BLaER1 treated with 17β-estradiol and CSF1 and Interleukin-3, amounts not matched to agents 10 nM and 100 nM (cell line): ENCODE data around the gene MYADM.
"Not testable (repeated sequence)": the region's sequence is repeated elsewhere in the genome, so short reads cannot be mapped to it uniquely, and the experiment has no call there.

ENCODE experiments used
- H3K27ac ChIP-seq, 11 experiments: shearing (Covaris generic); formaldehyde crosslinking; 2 replicates each; pipeline ENCODE4 v1.8.1; 2022
- H3K27me3 ChIP-seq, 11 experiments: shearing (Covaris generic); formaldehyde crosslinking; 2 replicates each; pipeline ENCODE4 v1.8.1; 2022
- H3K36me3 ChIP-seq, 11 experiments: shearing (Covaris generic); formaldehyde crosslinking; 2 replicates each; pipeline ENCODE4 v1.8.1; 2022
- H3K4me1 ChIP-seq, 10 experiments: shearing (Covaris generic); formaldehyde crosslinking; 2 replicates each; pipeline ENCODE4 v1.8.1; 2022
- H3K4me2 ChIP-seq, 11 experiments: shearing (Covaris generic); formaldehyde crosslinking; 2 replicates each; pipeline ENCODE4 v1.8.1; 2022
- H3K4me3 ChIP-seq, 10 experiments: shearing (Covaris generic); formaldehyde crosslinking; 2 replicates each; pipeline ENCODE4 v1.8.1; 2022
- H3K9ac ChIP-seq, 11 experiments: shearing (Covaris generic); formaldehyde crosslinking; 2 replicates each; pipeline ENCODE4 v1.8.1; 2022
- H3K9me3 ChIP-seq, 11 experiments: shearing (Covaris generic); formaldehyde crosslinking; replicated peaks in 1 of 11; 2 replicates each; pipeline ENCODE4 v1.8.1; 2022
- H4K20me1 ChIP-seq, 11 experiments: shearing (Covaris generic); formaldehyde crosslinking; 2 replicates each; pipeline ENCODE4 v1.8.1; 2022
- Cebpa-rat ChIP-seq, 11 experiments: shearing (Covaris generic); IDR thresholded peaks; 2 replicates each; pipeline ENCODE4 v1.8.1; 2022

Gene MYADM

DNA sequence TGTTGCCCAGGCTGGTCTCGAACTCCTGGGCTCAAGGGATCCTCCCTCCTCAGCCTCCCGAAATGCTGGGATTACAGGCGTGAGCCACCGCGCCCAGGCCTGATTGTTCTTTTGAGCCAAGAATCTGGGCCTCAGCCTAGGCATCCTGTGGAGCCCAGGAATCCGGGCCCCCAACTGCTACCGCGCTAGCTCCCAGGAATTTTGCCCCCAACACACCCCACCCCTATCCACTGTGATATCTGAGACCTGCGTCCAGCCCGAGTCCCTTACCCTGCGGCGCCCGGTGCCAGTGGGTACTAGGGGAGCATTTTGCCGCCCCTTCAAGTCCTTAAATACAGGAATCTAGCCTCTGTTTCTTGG is 838 bp upstream of the MYADM start:
- peak overlapping the region; percentile 75 to 99 (median 87) for H3K9ac ChIP-seq

DNA sequence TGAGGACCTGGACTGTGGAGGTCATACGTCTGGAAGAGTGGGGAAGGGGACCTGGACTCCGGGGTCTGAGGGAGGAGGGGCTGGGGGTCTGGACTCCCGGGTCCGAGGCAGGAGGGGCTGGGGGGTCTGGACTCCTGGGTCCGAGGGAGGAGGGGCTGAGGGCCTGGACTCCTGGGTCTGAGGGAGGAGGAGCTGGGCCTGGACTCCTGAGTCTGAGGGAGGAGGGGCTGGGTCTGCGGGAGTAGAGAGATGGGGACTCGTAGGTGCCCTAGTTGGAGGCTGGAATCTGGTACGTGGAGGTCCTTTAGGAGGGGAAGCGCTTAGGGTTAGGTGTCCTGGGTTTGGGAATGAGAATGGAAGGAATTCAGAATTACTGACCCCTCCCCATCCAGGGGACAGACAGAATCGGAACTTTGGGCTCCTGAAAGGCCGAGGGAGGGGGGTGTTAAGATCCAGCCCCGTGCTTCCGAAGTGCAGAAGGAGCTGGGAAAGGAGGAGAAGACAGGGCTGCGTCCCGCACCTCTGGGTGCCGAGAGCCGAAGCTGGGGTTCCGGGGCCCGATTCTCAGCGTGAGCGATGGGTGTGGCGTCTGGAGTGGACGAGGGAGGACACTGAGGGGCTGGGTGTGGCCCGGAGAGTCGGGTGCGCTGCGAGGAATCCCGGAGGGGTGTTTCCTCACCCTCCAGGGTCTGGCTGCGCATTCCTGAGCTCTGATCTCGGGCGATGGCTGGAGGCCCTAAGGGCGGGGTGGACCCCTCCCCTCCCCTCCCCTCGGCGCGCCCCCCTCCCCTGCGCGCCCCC is 608 bp downstream of the MYADM start:
- peaks cover 21 to 44% (median 30%) of the 10 kb centered on the region in 11 experiments; a peak in 21 of 22 replicates for H4K20me1 ChIP-seq
- no peaks in the 10 kb centered on the region for H3K27me3 ChIP-seq
- peak overlapping the region; percentile 70 to 100 (median 95) for H3K4me2 ChIP-seq
- peak overlapping the region; percentile 76 to 99 (median 92) for H3K4me3 ChIP-seq
- H3K36me3 ChIP-seq = peaks cover 9 to 27% (median 18%) of the 10 kb centered on the region in 11 experiments
- peak overlapping the region; percentile 93 to 100 (median 96) for H3K9ac ChIP-seq
- H3K9me3 ChIP-seq = no peaks in the 10 kb centered on the region
- H3K27ac ChIP-seq = peak overlapping the region; percentile 95 to 100 (median 97)
- peaks cover 51 to 63% (median 59%) of the 10 kb centered on the region in 10 experiments for H3K4me1 ChIP-seq
- no peak for TF ChIP-seq Cebpa-rat (IDR thresholded peaks at IDR 0.05)

More for the DNA sequence above, 838 bp upstream of the MYADM start:
- Histone ChIP-seq H3K9me3 (no peaks in the 10 kb centered on the region), H4K20me1 (peaks cover 8 to 30% (median 16%) of the 10 kb centered on the region in 11 experiments; a peak in 14 of 22 replicates), H3K27me3 (no peaks in the 10 kb centered on the region), H3K36me3 (peaks cover 0 to 12% (median 4%) of the 10 kb centered on the region in 11 experiments; a peak in 10 of 22 replicates), H3K4me3 (peak overlapping the region; percentile 55 to 73 (median 64)), H3K4me2 (peak overlapping the region; percentile 85 to 99 (median 97)), H3K4me1 (peaks cover 36 to 50% (median 45%) of the 10 kb centered on the region in 10 experiments), H3K27ac (peak overlapping the region; percentile 85 to 100 (median 93))
- TF ChIP-seq Cebpa-rat (IDR thresholded peaks at IDR 0.05) = no peak

DNA sequence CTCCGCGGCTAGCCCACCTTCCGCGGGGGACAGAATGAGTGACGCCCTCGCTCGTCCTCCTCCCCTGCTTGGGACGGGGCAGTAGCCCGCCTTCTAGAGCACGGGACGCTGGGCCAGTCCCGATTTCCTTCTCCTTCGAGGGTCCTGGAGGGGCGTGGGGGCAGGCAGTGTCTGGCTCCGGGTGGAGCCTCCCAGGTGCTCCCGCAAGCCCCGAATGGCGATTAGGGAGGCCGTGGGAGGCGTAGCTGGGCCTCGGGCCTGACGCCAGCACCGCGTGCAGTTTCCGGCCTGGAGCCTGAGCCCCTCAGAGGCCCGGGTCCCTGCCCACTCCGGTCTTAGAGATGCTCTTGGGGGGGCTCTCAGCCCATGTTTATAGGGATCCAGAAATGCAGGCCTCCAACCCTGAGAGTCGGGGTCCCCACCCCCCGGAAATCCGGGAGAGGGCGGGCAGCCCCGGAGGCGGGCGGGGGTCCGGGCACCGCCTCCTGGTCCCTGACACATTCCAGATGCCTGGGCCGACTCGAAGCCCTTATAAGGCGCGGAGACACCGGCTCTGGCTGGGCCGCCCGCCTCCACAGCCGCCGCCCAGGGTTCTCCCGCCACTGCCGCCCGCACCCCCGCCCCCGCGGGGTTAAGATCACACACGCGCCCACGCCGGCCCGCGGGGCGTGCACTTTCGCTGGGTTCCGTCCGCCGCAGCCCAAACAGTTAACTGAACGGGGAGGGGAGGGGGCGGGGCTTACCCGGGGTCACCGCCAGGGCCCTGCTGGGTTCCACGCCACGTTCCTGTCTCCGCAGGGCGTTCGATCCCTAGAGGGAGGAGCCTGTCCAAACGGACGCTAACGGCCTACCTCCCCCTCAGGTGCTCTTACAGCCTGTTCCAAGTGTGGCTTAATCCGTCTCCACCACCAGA is 1.5 kb downstream of the MYADM start:
- peaks cover 59 to 69% (median 65%) of the 10 kb centered on the region in 10 experiments for H3K4me1 ChIP-seq
- peak overlapping the region; percentile 76 to 99 (median 92) for H3K4me3 ChIP-seq
- peak overlapping the region; percentile 95 to 100 (median 97) for H3K27ac ChIP-seq
- peaks cover 30 to 53% (median 39%) of the 10 kb centered on the region in 11 experiments for H4K20me1 ChIP-seq
- no peak for TF ChIP-seq Cebpa-rat (IDR thresholded peaks at IDR 0.05)
- peaks cover 17 to 35% (median 27%) of the 10 kb centered on the region in 11 experiments for H3K36me3 ChIP-seq
- peak overlapping the region; percentile 93 to 100 (median 96) for H3K9ac ChIP-seq
- no peaks in the 10 kb centered on the region for H3K9me3 ChIP-seq
- no peaks in the 10 kb centered on the region for H3K27me3 ChIP-seq
- peak overlapping the region; percentile 70 to 100 (median 95) for H3K4me2 ChIP-seq

DNA sequence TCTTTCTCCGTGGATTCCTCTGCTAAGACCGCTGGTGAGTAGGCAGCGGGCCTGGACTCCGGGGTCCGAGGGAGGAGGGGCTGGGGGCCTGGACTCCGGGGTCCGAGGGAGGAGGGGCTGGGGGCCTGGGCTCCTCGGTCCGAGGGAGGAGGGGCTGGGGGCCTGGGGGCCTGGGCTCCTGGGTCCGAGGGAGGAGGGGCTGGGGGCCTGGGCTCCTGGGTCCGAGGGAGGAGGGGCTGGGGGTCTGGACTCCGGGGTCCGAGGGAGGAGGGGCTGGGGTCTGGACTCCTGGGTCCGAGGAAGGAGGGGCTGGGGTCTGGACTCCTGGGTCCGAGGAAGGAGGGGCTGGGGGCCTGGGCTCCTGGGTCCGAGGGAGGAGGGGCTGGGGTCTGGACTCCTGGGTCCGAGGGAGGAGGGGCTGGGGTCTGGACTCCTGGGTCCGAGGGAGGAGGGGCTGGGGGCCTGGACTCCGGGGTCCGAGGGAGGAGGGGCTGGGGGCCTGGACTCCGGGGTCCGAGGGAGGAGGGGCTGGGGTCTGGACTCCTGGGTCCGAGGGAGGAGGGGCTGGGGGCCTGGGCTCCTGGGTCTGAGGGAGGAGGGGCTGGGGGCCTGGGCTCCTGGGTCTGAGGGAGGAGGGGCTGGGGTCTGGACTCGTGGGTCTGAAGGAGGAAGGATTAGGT is 2.3 kb downstream of the MYADM start:
- Histone ChIP-seq H3K4me1 (peaks cover 62 to 71% (median 68%) of the 10 kb centered on the region in 10 experiments), H3K4me2 (peak overlapping the region; percentile 92 to 100 (median 97)), H4K20me1 (peaks cover 36 to 61% (median 47%) of the 10 kb centered on the region in 11 experiments), H3K36me3 (peaks cover 25 to 43% (median 35%) of the 10 kb centered on the region in 11 experiments), H3K4me3 (peak overlapping the region; percentile 76 to 99 (median 92)), H3K27ac (peak overlapping the region; percentile 95 to 100 (median 97); a peak in 21 of 22 replicates), H3K9ac (peak overlapping the region; percentile 93 to 100 (median 96))
- H3K9me3 ChIP-seq, H3K27me3 ChIP-seq: not testable (repeated sequence)

DNA sequence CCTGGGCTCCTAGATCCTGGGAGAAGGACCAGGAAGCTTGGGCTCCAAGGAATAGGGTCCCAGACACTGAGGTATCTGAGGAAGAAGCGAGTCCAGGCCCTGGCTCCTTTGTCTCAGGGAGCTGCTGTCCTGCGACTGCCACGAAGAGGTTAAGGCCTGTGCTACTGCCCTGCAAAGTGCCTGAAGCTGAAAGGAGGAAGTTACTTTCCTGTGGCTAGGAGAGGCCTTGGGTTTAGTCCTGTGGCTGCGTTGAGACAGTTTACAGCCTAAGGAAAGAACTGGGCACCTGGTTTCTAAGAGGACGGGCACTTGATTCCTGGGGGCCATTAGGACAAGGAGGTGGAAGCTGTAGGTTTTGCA is 2.8 kb downstream of the MYADM start:
- TF ChIP-seq Cebpa-rat (IDR thresholded peaks at IDR 0.05) = no peak
- H3K4me3 ChIP-seq = peak overlapping the region; percentile 76 to 99 (median 92)
- no peaks in the 10 kb centered on the region for H3K9me3 ChIP-seq
- H3K27me3 ChIP-seq = no peaks in the 10 kb centered on the region
- peaks cover 28 to 48% (median 40%) of the 10 kb centered on the region in 11 experiments for H3K36me3 ChIP-seq
- peak overlapping the region; percentile 41 to 100 (median 96) for H3K9ac ChIP-seq
- H3K27ac ChIP-seq = peak overlapping the region; percentile 27 to 100 (median 97); a peak in 21 of 22 replicates
- peak overlapping the region; percentile 81 to 100 (median 96) for H3K4me2 ChIP-seq
- peaks cover 62 to 71% (median 68%) of the 10 kb centered on the region in 10 experiments for H3K4me1 ChIP-seq
- peaks cover 36 to 66% (median 52%) of the 10 kb centered on the region in 11 experiments for H4K20me1 ChIP-seq

DNA sequence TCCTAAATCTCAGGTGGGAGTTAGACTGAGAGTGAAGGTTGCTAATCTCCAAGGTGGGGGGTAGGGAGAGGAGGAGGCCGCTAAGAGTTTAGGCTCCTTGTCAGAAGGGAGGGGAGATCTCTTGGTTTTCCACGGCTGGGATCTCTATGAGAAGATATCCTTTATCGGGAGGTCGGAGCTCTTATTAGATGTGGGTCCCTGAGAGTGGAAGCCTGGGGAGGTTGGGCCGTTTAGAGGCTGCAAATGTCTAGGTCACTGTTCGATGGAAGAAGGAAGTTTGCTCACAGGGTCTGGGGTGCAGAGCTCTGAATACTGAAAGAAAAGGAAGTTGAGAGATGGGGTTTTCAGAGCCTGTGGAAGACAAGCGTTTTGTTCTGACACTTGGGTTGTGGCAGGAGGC is 3.8 kb downstream of the MYADM start:
- H3K9me3 ChIP-seq = no peaks in the 10 kb centered on the region
- peaks cover 67 to 71% (median 68%) of the 10 kb centered on the region in 10 experiments for H3K4me1 ChIP-seq
- H3K27me3 ChIP-seq = no peaks in the 10 kb centered on the region
- peak overlapping the region; percentile 81 to 100 (median 96) for H3K4me2 ChIP-seq
- peak overlapping the region in 10 of 11 experiments; percentile 56 to 100 (median 97); a peak in 20 of 22 replicates for H3K27ac ChIP-seq
- H3K36me3 ChIP-seq = peaks cover 31 to 58% (median 50%) of the 10 kb centered on the region in 11 experiments
- H4K20me1 ChIP-seq = peaks cover 37 to 76% (median 62%) of the 10 kb centered on the region in 11 experiments
- H3K9ac ChIP-seq = peak overlapping the region; percentile 41 to 100 (median 96); a peak in 21 of 22 replicates
- no peak for TF ChIP-seq Cebpa-rat (IDR thresholded peaks at IDR 0.05)
- peak overlapping the region; percentile 76 to 99 (median 92) for H3K4me3 ChIP-seq

DNA sequence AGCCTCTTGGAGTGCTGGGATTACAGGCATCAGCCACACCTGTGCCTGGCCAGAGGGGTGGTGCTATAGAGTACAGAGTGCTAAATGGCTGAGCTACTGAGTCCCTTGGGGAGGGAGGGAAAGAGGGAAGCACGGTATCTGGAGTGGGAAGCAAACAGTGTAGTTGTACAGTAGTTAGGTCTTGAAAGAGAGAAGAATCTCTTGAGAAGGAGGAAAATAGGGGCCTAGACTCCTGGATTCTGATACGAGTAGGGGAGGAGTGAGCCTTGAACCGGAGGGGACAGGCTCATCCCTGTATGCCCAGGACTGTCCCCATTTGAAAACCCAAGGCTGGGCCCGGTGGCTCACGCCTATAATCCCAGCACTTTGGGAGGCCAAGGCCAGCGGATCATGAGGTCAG is 5.1 kb downstream of the MYADM start:
- Histone ChIP-seq H4K20me1 (peaks cover 46 to 86% (median 71%) of the 10 kb centered on the region in 11 experiments), H3K4me1 (peaks cover 69 to 75% (median 72%) of the 10 kb centered on the region in 10 experiments), H3K4me3 (peak overlapping the region in 7 of 10 experiments; percentile 89 to 99 (median 95); a peak in 10 of 20 replicates), H3K27ac (peak overlapping the region in 10 of 11 experiments; percentile 5 to 100 (median 96); a peak in 17 of 22 replicates), H3K9me3 (no peaks in the 10 kb centered on the region), H3K36me3 (peaks cover 31 to 66% (median 55%) of the 10 kb centered on the region in 11 experiments), H3K9ac (peak overlapping the region; percentile 40 to 98 (median 95); a peak in 18 of 22 replicates), H3K27me3 (no peaks in the 10 kb centered on the region), H3K4me2 (peak overlapping the region; percentile 81 to 100 (median 96))
- no peak for TF ChIP-seq Cebpa-rat (IDR thresholded peaks at IDR 0.05)
